Measurements from ENCODE around the gene CHRNA4. TPM values are rescaled to one million over a fixed set of nuclear protein-coding genes. Genes with fewer than 3 reads are reported as not detected.

The CHRNA4 gene
- total and polyA plus RNA-seq, 10 of the 15 experiments (the other 5 are each of a cell fraction or from before 2014, with no cell fraction given): 0.04 to 0.41 (median 0.06) TPM; not detected in 5

DNA sequence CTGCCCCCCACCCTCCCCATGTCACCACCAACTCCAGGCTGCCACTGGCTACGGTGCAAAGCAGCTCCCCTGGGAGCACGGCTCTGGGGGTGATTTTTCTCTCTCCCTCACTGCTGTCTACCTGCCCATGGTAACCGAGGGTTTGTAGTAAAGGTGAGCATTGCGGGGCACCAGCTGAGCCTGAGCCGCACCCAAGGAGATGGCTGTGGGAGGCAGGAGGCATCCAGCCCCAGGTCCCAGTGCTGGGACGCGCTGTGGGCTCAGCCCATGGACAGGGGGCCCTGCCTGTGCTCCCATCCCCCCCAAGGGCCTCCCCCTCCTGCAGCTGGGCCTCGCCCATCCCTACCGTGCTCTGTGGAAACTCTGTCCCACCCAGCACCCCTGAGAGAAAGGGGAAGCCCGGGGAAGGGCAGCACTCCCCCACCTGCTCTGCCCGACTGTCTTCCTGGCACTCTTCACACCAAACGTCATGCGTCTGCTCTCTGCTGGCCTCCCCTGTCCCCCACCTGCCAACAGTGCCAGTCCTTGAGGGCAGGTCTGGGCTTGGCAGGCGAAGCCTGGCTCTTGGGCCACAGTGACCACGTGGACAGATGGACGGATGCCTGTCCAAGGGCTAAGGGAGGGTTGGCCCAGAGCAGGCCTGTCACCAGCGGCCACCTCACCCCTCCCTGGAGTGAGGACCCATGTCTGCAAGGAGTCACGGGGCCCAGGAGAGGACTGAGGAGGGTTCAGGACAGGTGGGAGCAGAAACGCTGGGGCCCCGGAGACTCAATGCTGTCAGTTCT, 3.8 kb upstream of the CHRNA4 start:
- Histone ChIP-seq H4K20me1 (ENCODE audit: control insufficient read depth, insufficient read depth) (no peaks in the 10 kb centered on the region), H3K4me2 (ENCODE audit: control insufficient read depth, insufficient read depth) (no peak overlapping the region), H3K9me3 (replicated peaks; ENCODE audit: control insufficient read depth, insufficient read depth, low read length) (no peaks in the 10 kb centered on the region), H3K36me3 (ENCODE audit: control insufficient read depth in 2 of 2, insufficient read depth in 2 of 2, low read length in 1 of 2) (no peaks in the 10 kb centered on the region), H3K27ac (ENCODE audit: control insufficient read depth, insufficient read depth) (no peak overlapping the region), H2AFZ (ENCODE audit: control insufficient read depth, low read depth, low read length) (no peak overlapping the region), H3K27me3 (replicated peaks in 1 of 2; ENCODE audit: control insufficient read depth in 2 of 2, insufficient read depth in 2 of 2, low read length in 1 of 2) (no peaks in the 10 kb centered on the region; a peak in 1 of 4 replicates), H3K4me1 (ENCODE audit: control insufficient read depth, insufficient read depth, low read length) (no peaks in the 10 kb centered on the region), H3K9ac (ENCODE audit: control insufficient read depth, insufficient read depth, low read length) (no peak overlapping the region), H3K79me2 (ENCODE audit: control insufficient read depth, insufficient read depth, low read length) (no peaks in the 10 kb centered on the region), H3K4me3 (no peak overlapping the region)
- 31% methylated on average over 16 of the region's 20 CpGs for WGBS (ENCODE audit: insufficient coverage, insufficient replicate concordance, low lambda C conversion rate, missing lambda C conversion rate)
- ATAC-seq: no peak
- SMC1A ChIA-PET (ENCODE audit: uncharacterized antibody, unreplicated experiment): no interaction called here
- in situ Hi-C loops (cut with MboI): no loop called here
- no TSS peak for BruUV-seq (replicated peaks)
- intact Hi-C loops (cut with micrococcal nuclease; ENCODE audit: unreplicated experiment): no loop called here
- CTCF ChIA-PET: no interaction called here
- RAD21 ChIA-PET (ENCODE audit: unreplicated experiment): no interaction called here
- no peak for DNase-seq (ENCODE audit: low read depth, low spot score)
- POLR2A ChIA-PET: no interaction called here
- FAIRE-seq: no peak
- TF ChIP-seq EZH2 (IDR thresholded peaks at IDR 0.05; ENCODE audit: borderline replicate concordance, control insufficient read depth, low read depth, low read length): no peak
- TF ChIP-seq, protein P1, sequence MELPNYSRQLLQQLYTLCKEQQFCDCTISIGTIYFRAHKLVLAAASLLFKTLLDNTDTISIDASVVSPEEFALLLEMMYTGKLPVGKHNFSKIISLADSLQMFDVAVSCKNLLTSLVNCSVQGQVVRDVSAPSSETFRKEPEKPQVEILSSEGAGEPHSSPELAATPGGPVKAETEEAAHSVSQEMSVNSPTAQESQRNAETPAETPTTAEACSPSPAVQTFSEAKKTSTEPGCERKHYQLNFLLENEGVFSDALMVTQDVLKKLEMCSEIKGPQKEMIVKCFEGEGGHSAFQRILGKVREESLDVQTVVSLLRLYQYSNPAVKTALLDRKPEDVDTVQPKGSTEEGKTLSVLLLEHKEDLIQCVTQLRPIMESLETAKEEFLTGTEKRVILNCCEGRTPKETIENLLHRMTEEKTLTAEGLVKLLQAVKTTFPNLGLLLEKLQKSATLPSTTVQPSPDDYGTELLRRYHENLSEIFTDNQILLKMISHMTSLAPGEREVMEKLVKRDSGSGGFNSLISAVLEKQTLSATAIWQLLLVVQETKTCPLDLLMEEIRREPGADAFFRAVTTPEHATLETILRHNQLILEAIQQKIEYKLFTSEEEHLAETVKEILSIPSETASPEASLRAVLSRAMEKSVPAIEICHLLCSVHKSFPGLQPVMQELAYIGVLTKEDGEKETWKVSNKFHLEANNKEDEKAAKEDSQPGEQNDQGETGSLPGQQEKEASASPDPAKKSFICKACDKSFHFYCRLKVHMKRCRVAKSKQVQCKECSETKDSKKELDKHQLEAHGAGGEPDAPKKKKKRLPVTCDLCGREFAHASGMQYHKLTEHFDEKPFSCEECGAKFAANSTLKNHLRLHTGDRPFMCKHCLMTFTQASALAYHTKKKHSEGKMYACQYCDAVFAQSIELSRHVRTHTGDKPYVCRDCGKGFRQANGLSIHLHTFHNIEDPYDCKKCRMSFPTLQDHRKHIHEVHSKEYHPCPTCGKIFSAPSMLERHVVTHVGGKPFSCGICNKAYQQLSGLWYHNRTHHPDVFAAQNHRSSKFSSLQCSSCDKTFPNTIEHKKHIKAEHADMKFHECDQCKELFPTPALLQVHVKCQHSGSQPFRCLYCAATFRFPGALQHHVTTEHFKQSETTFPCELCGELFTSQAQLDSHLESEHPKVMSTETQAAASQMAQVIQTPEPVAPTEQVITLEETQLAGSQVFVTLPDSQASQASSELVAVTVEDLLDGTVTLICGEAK (IDR thresholded peaks at IDR 0.05; ENCODE audit: borderline replicate concordance): no peak
- no peak for TF ChIP-seq MTA2 (IDR thresholded peaks at IDR 0.05; ENCODE audit: low read depth)
- TF ChIP-seq BACH1 (IDR thresholded peaks at IDR 0.05; ENCODE audit: borderline replicate concordance): no peak
- TF ChIP-seq HSF1 (IDR thresholded peaks at IDR 0.05; ENCODE audit: low read depth, low read length): no peak
- TF ChIP-seq ZBED1 (IDR thresholded peaks at IDR 0.05; ENCODE audit: borderline replicate concordance): no peak
- TF ChIP-seq NR2C1 (IDR thresholded peaks at IDR 0.05): no peak
- no peak for TF ChIP-seq RB1 (IDR thresholded peaks at IDR 0.05; ENCODE audit: borderline replicate concordance)
- TF ChIP-seq ZNF622 (IDR thresholded peaks at IDR 0.05): no peak
- no peak for TF ChIP-seq CEBPB (IDR thresholded peaks at IDR 0.05; ENCODE audit: borderline replicate concordance in 1 of 2, low read depth in 2 of 2, low read length in 2 of 2)
- TF ChIP-seq, protein P2, sequence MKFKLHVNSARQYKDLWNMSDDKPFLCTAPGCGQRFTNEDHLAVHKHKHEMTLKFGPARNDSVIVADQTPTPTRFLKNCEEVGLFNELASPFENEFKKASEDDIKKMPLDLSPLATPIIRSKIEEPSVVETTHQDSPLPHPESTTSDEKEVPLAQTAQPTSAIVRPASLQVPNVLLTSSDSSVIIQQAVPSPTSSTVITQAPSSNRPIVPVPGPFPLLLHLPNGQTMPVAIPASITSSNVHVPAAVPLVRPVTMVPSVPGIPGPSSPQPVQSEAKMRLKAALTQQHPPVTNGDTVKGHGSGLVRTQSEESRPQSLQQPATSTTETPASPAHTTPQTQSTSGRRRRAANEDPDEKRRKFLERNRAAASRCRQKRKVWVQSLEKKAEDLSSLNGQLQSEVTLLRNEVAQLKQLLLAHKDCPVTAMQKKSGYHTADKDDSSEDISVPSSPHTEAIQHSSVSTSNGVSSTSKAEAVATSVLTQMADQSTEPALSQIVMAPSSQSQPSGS (IDR thresholded peaks at IDR 0.05; ENCODE audit: low read length): no peak
- no peak for TF ChIP-seq PAX5 (IDR thresholded peaks at IDR 0.05; ENCODE audit: borderline replicate concordance, low read depth, low read length)
- no peak for TF ChIP-seq YY1 (IDR thresholded peaks at IDR 0.05; ENCODE audit: low read depth, low read length)
- TF ChIP-seq, protein P3, sequence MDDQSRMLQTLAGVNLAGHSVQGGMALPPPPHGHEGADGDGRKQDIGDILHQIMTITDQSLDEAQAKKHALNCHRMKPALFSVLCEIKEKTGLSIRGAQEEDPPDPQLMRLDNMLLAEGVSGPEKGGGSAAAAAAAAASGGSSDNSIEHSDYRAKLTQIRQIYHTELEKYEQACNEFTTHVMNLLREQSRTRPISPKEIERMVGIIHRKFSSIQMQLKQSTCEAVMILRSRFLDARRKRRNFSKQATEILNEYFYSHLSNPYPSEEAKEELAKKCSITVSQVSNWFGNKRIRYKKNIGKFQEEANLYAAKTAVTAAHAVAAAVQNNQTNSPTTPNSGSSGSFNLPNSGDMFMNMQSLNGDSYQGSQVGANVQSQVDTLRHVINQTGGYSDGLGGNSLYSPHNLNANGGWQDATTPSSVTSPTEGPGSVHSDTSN (IDR thresholded peaks at IDR 0.05; ENCODE audit: insufficient replicate concordance, low read depth, low read length): no peak
- no peak for TF ChIP-seq ASH2L (IDR thresholded peaks at IDR 0.05; ENCODE audit: borderline replicate concordance, low read depth)
- no peak for TF ChIP-seq ETV6 (conservative IDR thresholded peaks at IDR 0.05 in 1 of 2, IDR thresholded peaks at IDR 0.05 in 1 of 2; ENCODE audit: borderline replicate concordance in 1 of 2, low read depth in 1 of 2)
